Activated naive CD4-positive, alpha-beta T cell treated with anti-CD3 and anti-CD28 coated beads, Interleukin-2, amount 10 ng/mL, durations not matched to agents 7 days and 5 days (primary cell): Measurements from ENCODE around the gene USP19.

Experiments
- CTCF ChIA-PET: fragments of 350-600 bp; sonication (Branson Sonifier 250); formaldehyde crosslinking; loops from one replicate; lab custom pipeline; 2021; ENCODE audit warnings: antibody characterized with exemption; lab: Charles Lee
- DNase-seq: peaks from one replicate; pipeline ENCODE4 v3.0.0-alpha.2; 2020
- H3K27ac Mint-ChIP-seq: one replicate; pipeline ENCODE4 v1.8.0; 2021; ENCODE audit warnings: mild to moderate bottlenecking, moderate library complexity, mixed read lengths
- H3K27me3 Mint-ChIP-seq: one replicate; pipeline ENCODE4 v1.8.0; 2021; ENCODE audit warnings: mild to moderate bottlenecking, mixed read lengths
- H3K36me3 Mint-ChIP-seq: one replicate; pipeline ENCODE4 v1.8.0; 2021; ENCODE audit warnings: mixed read lengths
- H3K4me1 Mint-ChIP-seq: one replicate; pipeline ENCODE4 v1.8.0; 2021; ENCODE audit warnings: mixed read lengths
- H3K4me3 Mint-ChIP-seq: one replicate; pipeline ENCODE4 v1.8.0; 2021; ENCODE audit warnings: mild to moderate bottlenecking, moderate library complexity, mixed read lengths
- H3K9me3 Mint-ChIP-seq: one replicate; pipeline ENCODE4 v1.8.0; 2021; ENCODE audit warnings: mixed read lengths

Gene USP19

GRCh38 chr3:49100046-49100615, 20.5 kb downstream of the USP19 start:
- Mint-ChIP-seq H3K36me3 (peaks cover 55% of the 10 kb centered on the region), H3K4me3 (no peak overlapping the region), H3K27me3 (no peaks in the 10 kb centered on the region), H3K4me1 (peaks cover 29% of the 10 kb centered on the region), H3K27ac (no peak overlapping the region), H3K9me3 (no peaks in the 10 kb centered on the region)
- CTCF ChIA-PET: no interaction called here
- DNase-seq: no peak

- H3K4me1 Mint-ChIP-seq: peaks cover 27% of the 10 kb centered on the region
- H3K9me3 Mint-ChIP-seq: no peaks in the 10 kb centered on the region
- no peak overlapping the region for H3K4me3 Mint-ChIP-seq
- CTCF ChIA-PET: no interaction called here
- no peak for DNase-seq
- peaks cover 49% of the 10 kb centered on the region for H3K36me3 Mint-ChIP-seq
- no peak overlapping the region for H3K27ac Mint-ChIP-seq
- H3K27me3 Mint-ChIP-seq: no peaks in the 10 kb centered on the region
Observed at GRCh38 chr3:49098910-49099630, 21.6 kb downstream of the USP19 start.

- no peak for DNase-seq
- CTCF ChIA-PET: interaction anchor here (0.6 kb wide), 1 partner anchor 19 kb away, joined by 4 read pairs; no protein-coding TSS in a partner anchor
- peaks cover 45% of the 10 kb centered on the region for H3K36me3 Mint-ChIP-seq
- no peak overlapping the region for H3K27ac Mint-ChIP-seq
- peaks cover 21% of the 10 kb centered on the region for H3K4me1 Mint-ChIP-seq
- H3K27me3 Mint-ChIP-seq: no peaks in the 10 kb centered on the region
- H3K9me3 Mint-ChIP-seq: no peaks in the 10 kb centered on the region
- no peak overlapping the region for H3K4me3 Mint-ChIP-seq
Observed at GRCh38 chr3:49098429-49098828, 22.2 kb downstream of the USP19 start.

- CTCF ChIA-PET: interaction anchor here (0.5 to 3.8 kb wide), 13 partner anchors 9 to 377 kb away, joined by 3 to 26 read pairs (median 4); partner anchors contain the start of genes IMPDH2, QARS1 and USP19
- peak within 1 kb of the TSS; percentile 88 for H3K4me3 Mint-ChIP-seq
- peaks cover 42% of the 10 kb centered on the region for H3K4me1 Mint-ChIP-seq
- peaks cover 29% of the 10 kb centered on the region for H3K36me3 Mint-ChIP-seq
- peak; percentile 98 for DNase-seq
- no peaks in the 10 kb centered on the region for H3K27me3 Mint-ChIP-seq
- H3K27ac Mint-ChIP-seq: peak within 1 kb of the TSS; percentile 97
- no peaks in the 10 kb centered on the region for H3K9me3 Mint-ChIP-seq
Observed at GRCh38 chr3:49093853-49094767, 26.5 kb downstream of the USP19 start, which contains the start of gene QRICH1. TSS of gene QRICH1 (minus strand) at chr3:49094071. CDS start at chr3:49077017, 17,054 bp downstream.

- Mint-ChIP-seq H3K27me3 (no peaks in the 10 kb centered on the region), H3K4me1 (peaks cover 42% of the 10 kb centered on the region), H3K27ac (peak overlapping the region; percentile 97), H3K4me3 (peak overlapping the region; percentile 88), H3K9me3 (no peaks in the 10 kb centered on the region), H3K36me3 (peaks cover 23% of the 10 kb centered on the region)
- DNase-seq: peak; percentile 87
- CTCF ChIA-PET: interaction anchor here (0.7 to 3.8 kb wide), 13 partner anchors 10 to 378 kb away, joined by 3 to 26 read pairs (median 4); partner anchors contain the start of genes IMPDH2, QARS1, USP19 and WDR6
Observed at GRCh38 chr3:49092938-49093852, 27.4 kb downstream of the USP19 start.

- Mint-ChIP-seq H3K36me3 (peaks cover 12% of the 10 kb centered on the region), H3K4me1 (no peaks in the 10 kb centered on the region), H3K27me3 (no peaks in the 10 kb centered on the region), H3K9me3 (no peaks in the 10 kb centered on the region), H3K27ac (no peak overlapping the region), H3K4me3 (no peak overlapping the region)
- DNase-seq: no peak
- CTCF ChIA-PET: no interaction called here
Observed at GRCh38 chr3:49081429-49081828, 39.2 kb downstream of the USP19 start.

- CTCF ChIA-PET: interaction anchor here (0.7 kb wide), 1 partner anchor 19 kb away, joined by 4 read pairs; no protein-coding TSS in a partner anchor
- Mint-ChIP-seq H3K27ac (no peak overlapping the region), H3K27me3 (no peaks in the 10 kb centered on the region), H3K9me3 (no peaks in the 10 kb centered on the region), H3K4me3 (no peak overlapping the region), H3K4me1 (no peaks in the 10 kb centered on the region), H3K36me3 (peaks cover 21% of the 10 kb centered on the region)
- DNase-seq: no peak
Observed at GRCh38 chr3:49079270-49079669, 41.4 kb downstream of the USP19 start.

GRCh38 chr3:49076646-49077045, 44.0 kb downstream of the USP19 start:
- H3K9me3 Mint-ChIP-seq: no peaks in the 10 kb centered on the region
- no peak for DNase-seq
- CTCF ChIA-PET: interaction anchor here (0.7 kb wide), 1 partner anchor 13 kb away, joined by 4 read pairs; no protein-coding TSS in a partner anchor
- H3K27me3 Mint-ChIP-seq: no peaks in the 10 kb centered on the region
- H3K27ac Mint-ChIP-seq: no peak overlapping the region
- no peaks in the 10 kb centered on the region for H3K4me1 Mint-ChIP-seq
- H3K36me3 Mint-ChIP-seq: peaks cover 36% of the 10 kb centered on the region
- no peak overlapping the region for H3K4me3 Mint-ChIP-seq

GRCh38 chr3:49076116-49076515, 44.5 kb downstream of the USP19 start:
- H3K4me1 Mint-ChIP-seq: no peaks in the 10 kb centered on the region
- CTCF ChIA-PET: interaction anchor here (0.7 kb wide), 1 partner anchor 12 kb away, joined by 4 read pairs; no protein-coding TSS in a partner anchor

More at GRCh38 chr3:49076116-49076515, 44.5 kb downstream of the USP19 start:
- DNase-seq: no peak
- Mint-ChIP-seq H3K27ac (no peak overlapping the region), H3K36me3 (peaks cover 40% of the 10 kb centered on the region), H3K4me3 (no peak overlapping the region), H3K27me3 (no peaks in the 10 kb centered on the region), H3K9me3 (no peaks in the 10 kb centered on the region)
